ENCODE data around the gene ANKH. TPM values are rescaled to one million over a fixed set of nuclear protein-coding genes. Genes with fewer than 3 reads are reported as not detected.
"Not testable (repeated sequence)": the region's sequence is repeated elsewhere in the genome, so short reads cannot be mapped to it uniquely, and the experiment has no call there.

Gene ANKH
- total RNA-seq, 1 donor from 2014 or later = 10.3 TPM

GRCh38 chr5:14882658-14883580 is 11.3 kb upstream of the ANKH start:
- no peak for DNase-seq (ENCODE audit: low read depth)
- TF ChIP-seq, protein P1, sequence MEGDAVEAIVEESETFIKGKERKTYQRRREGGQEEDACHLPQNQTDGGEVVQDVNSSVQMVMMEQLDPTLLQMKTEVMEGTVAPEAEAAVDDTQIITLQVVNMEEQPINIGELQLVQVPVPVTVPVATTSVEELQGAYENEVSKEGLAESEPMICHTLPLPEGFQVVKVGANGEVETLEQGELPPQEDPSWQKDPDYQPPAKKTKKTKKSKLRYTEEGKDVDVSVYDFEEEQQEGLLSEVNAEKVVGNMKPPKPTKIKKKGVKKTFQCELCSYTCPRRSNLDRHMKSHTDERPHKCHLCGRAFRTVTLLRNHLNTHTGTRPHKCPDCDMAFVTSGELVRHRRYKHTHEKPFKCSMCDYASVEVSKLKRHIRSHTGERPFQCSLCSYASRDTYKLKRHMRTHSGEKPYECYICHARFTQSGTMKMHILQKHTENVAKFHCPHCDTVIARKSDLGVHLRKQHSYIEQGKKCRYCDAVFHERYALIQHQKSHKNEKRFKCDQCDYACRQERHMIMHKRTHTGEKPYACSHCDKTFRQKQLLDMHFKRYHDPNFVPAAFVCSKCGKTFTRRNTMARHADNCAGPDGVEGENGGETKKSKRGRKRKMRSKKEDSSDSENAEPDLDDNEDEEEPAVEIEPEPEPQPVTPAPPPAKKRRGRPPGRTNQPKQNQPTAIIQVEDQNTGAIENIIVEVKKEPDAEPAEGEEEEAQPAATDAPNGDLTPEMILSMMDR (conservative IDR thresholded peaks at IDR 0.05; ENCODE audit: low read depth, low read length) = no peak
- no peak overlapping the region for H3K4me3 ChIP-seq (ENCODE audit: low read depth, low read length)

GRCh38 chr5:14881826-14882225 is 10.2 kb upstream of the ANKH start:
- H3K4me3 ChIP-seq (ENCODE audit: low read depth, low read length) = no peak overlapping the region
- TF ChIP-seq, protein P1 (conservative IDR thresholded peaks at IDR 0.05; ENCODE audit: low read depth, low read length) = no peak
- no peak for DNase-seq (ENCODE audit: low read depth)

- DNase-seq (ENCODE audit: low read depth) = no peak
- TF ChIP-seq, protein P1 (conservative IDR thresholded peaks at IDR 0.05; ENCODE audit: low read depth, low read length) = no peak
- no peak overlapping the region for H3K4me3 ChIP-seq (ENCODE audit: low read depth, low read length)
Measured at GRCh38 chr5:14880688-14881087, 9.1 kb upstream of the ANKH start.

- no peak for DNase-seq (ENCODE audit: low read depth)
- H3K4me3 ChIP-seq (ENCODE audit: low read depth, low read length) = no peak overlapping the region
- TF ChIP-seq, protein P1 (conservative IDR thresholded peaks at IDR 0.05; ENCODE audit: low read depth, low read length) = no peak
Measured at GRCh38 chr5:14879937-14880589, 8.5 kb upstream of the ANKH start.

DNA sequence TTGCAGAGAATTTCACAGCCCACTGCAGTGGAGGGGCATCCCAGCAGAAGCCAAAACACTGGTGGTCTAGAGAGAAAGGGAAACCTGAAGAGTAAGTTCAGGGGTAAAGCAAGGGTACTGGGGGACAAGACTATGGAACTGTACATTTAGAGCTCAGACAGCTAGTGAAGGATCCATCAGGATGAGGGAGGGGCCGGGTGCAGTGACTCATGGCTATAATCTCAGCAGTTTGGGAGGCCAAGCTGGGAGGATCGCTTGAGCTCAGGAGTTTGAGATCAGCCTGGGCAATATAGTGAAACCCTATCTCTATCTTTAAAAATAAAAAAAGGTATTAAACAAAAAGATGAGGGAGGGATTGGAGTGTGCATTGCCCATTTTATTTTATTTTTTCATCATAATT is 7.8 kb upstream of the ANKH start:
- no peak overlapping the region for H3K4me3 ChIP-seq (ENCODE audit: low read depth, low read length)
- no peak for DNase-seq (ENCODE audit: low read depth)
- TF ChIP-seq, protein P1 (conservative IDR thresholded peaks at IDR 0.05; ENCODE audit: low read depth, low read length) = no peak

- DNase-seq (ENCODE audit: low read depth) = not testable (repeated sequence)
Measured at GRCh38 chr5:14878192-14878591, 6.6 kb upstream of the ANKH start.

DNA sequence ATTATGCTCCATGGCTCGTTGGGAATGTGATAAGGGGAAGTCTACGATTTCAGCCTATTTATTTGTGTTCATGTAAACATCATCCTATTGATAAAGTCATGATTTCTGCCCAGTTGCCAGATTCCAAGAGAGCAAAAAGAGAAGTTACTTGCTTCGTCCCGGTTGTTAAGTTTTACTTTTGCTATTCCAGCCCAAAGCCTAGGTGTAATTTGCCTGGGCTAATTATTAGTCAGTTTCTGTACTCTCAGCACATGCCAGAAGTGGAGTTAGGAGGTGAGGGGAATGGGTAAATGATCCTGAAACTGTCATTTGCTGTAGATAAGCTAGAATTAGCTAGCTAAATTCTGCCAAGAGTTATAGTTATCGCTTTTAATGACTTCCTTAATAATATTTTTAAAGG is 4.5 kb upstream of the ANKH start:
- TF ChIP-seq, protein P1 (conservative IDR thresholded peaks at IDR 0.05; ENCODE audit: low read depth, low read length) = no peak
- no peak overlapping the region for H3K4me3 ChIP-seq (ENCODE audit: low read depth, low read length)
- DNase-seq (ENCODE audit: low read depth) = no peak

More at GRCh38 chr5:14878192-14878591, 6.6 kb upstream of the ANKH start:
- not testable (repeated sequence) for H3K4me3 ChIP-seq (ENCODE audit: low read depth, low read length)

All from epithelial cell of proximal tubule (primary cell).